GM12801 (cell line): ENCODE measurements around the gene SH3D19.

Experiments used
- CTCF ChIP-seq: IDR thresholded peaks from one replicate; pipeline ENCODE4 v1.5.1; 2011; ENCODE audit warnings: control low read depth; ENCODE audit not compliant: insufficient read length; ENCODE audit errors: extremely low read depth

The SH3D19 gene

DNA sequence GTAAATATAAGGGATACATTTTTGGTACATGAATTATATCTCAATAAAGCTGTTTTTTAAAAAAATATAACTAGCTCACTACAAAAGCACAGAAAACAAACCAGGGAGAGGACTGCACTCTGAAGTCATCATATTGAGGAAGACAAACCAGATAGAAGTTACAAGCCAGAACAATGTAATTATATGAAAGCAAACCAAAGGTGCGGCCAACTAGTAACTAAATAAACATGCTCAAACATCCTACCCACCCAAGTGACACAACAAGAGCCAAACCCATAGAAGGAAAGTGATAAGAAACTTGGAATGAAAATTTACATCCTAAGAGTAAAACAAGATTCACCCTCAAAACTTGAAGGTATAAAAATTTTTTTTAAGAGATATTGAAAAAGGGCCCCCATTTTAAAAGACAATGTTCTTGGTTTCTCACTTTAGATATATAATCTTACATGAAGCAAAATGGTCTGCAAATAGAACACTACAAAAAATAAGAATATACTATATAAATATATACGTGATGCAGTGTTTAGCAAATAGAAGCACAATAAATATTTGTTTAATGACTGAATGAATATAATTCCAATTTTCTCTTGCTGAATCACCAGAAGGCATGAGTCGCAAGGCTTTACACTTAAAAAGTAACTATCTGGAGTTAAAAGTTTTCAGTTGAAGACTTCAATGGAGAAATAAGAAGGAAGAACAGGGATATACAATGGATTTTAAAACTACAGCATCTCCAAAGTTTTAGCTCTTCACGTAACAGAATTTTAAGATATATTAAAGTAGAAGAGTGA lies 4.0 kb upstream of the SH3D19 start:
- no peak for TF ChIP-seq CTCF

- TF ChIP-seq CTCF = no peak
These were observed 493 bp upstream of the SH3D19 start for GRCh38 chr4:151325949-151326246.

DNA sequence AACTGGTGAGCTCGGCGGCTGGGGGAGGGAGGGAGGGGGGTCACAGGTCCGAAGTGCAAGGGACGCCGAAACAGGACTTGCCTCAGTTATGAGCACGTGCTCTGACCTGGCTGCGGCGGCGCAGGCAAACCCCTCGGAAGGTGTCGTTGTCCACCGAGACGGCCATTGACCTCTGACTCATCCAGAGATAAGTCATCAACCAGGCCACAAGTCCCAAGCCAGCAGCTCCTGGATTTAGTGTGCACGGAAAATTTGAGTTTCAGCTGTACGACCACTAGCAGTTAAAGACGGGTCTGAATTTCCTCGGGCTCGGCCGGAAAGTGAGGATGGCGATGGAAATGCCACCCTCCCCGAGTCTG lies 674 bp downstream of the SH3D19 start:
- no peak for TF ChIP-seq CTCF

DNA sequence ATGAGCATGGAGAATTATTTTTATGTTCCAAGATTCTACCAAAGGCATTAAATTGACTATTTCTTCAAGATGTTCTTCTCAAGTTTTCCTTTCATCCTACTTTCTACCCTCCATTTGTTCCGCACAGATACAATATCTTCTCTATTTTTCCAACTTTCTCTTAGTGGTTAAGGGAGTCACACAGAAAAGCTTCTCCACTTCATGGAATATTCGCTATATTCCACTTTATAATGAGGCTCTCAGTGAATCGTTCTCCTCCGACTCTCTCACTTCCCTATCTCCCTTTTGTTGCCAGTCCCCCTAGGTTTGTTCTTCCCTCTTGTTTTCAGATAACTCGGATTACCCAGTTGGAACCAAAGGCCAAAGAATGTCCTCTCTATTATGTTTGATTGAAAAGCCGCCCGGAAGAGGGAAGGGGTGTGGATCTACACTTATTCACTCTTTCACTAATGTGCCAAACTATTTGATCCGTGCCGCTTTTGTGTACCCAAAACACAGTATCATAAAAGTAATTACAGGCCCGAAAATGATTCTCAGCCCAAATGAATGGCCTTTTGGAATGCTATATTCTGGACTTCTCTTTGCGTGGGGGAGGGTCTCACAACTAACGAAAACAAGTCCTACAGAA lies 1.2 kb downstream of the SH3D19 start:
- no peak for TF ChIP-seq CTCF

DNA sequence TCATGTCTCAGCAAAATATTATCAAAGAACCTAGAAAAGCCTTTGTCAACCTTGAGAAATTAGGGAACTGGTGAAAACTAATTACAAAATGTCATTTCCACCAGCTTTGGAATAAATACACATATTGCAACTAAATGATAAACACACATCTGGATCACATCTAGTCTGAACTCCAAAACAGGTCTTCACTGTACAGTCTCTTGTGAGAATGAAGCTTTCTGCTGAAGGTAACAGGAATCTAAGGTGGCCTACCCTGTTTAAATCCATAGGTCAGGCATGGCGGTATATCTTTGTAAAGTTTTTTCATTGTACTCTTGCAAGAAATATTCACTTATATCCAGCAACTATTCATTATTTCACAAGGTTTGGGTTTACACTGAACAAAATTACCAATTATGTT lies 1.7 kb downstream of the SH3D19 start:
- TF ChIP-seq CTCF = no peak

GRCh38 chr4:151322570-151322969 lies 2.8 kb downstream of the SH3D19 start:
- TF ChIP-seq CTCF = no peak

- TF ChIP-seq CTCF = no peak
These were observed 3.8 kb downstream of the SH3D19 start for GRCh38 chr4:151321586-151321985.
